ENCODE results near the gene FNIP2. TPM values are rescaled to one million over a fixed set of nuclear protein-coding genes. Genes with fewer than 3 reads are reported as not detected.

Gene FNIP2
- total and polyA plus RNA-seq, 4 donors = 8.8 to 88.7 (median 23.5) TPM

GRCh38 chr4:158824425-158825274 lies 55.8 kb downstream of the FNIP2 start:
- DNase-seq (ENCODE audit: low spot score) = no peak
- H3K36me3 ChIP-seq (ENCODE audit: control insufficient read depth in 4 of 4, insufficient read depth in 3 of 4, low read depth in 1 of 4, low read length in 3 of 4) = peaks cover 0 to 4% (median 2%) of the 10 kb centered on the region in 4 donors
- H3K27me3 ChIP-seq (ENCODE audit: control insufficient read depth in 4 of 4, insufficient read depth in 4 of 4, low read length in 3 of 4) = no peaks in the 10 kb centered on the region
- peak overlapping the region; percentile 65 for H3K27ac ChIP-seq (ENCODE audit: low read depth in 1 of 2, low read length in 2 of 2)
- WGBS = 40% methylated on average over 7 of the region's 7 CpGs
- H3K4me3 ChIP-seq (ENCODE audit: low read depth in 1 of 3, low read length in 3 of 3) = no peak overlapping the region
- H3K9me3 ChIP-seq (ENCODE audit: control insufficient read depth in 4 of 4, low read length in 3 of 4) = no peaks in the 10 kb centered on the region
- peak overlapping the region in 1 of 2 donors; percentile 3 for H3K9ac ChIP-seq (ENCODE audit: low read depth in 1 of 2, low read length in 2 of 2)
- TF ChIP-seq NR2F2 (IDR thresholded peaks at IDR 0.05) (no peak), ATF3 (IDR thresholded peaks at IDR 0.05) (no peak), GABPA (IDR thresholded peaks at IDR 0.05 in 1 of 2, conservative IDR thresholded peaks at IDR 0.05 in 1 of 2) (no peak), RAD21 (IDR thresholded peaks at IDR 0.05) (no peak), FOXA2 (IDR thresholded peaks at IDR 0.05) (no peak), ZBTB33 (IDR thresholded peaks at IDR 0.05) (no peak), RXRA (IDR thresholded peaks at IDR 0.05) (peak in 1 of 2 donors; percentile 31), HNF4A (conservative IDR thresholded peaks at IDR 0.05) (peak in 1 of 2 donors; percentile 26), SP1 (IDR thresholded peaks at IDR 0.05) (no peak), CTCF (IDR thresholded peaks at IDR 0.05; ENCODE audit: low read depth, low read length, missing input control) (no peak), FOXA1 (IDR thresholded peaks at IDR 0.05) (no peak), HNF4G (IDR thresholded peaks at IDR 0.05) (no peak), EGR1 (IDR thresholded peaks at IDR 0.05; ENCODE audit: low read depth in 2 of 2) (no peak)
- peaks cover 22 to 71% (median 41%) of the 10 kb centered on the region in 4 donors for H3K4me1 ChIP-seq (ENCODE audit: control insufficient read depth in 4 of 4, insufficient read depth in 4 of 4, low read length in 3 of 4)

- no peak for TF ChIP-seq REST (IDR thresholded peaks at IDR 0.05)
- TF ChIP-seq NR2F2 (IDR thresholded peaks at IDR 0.05) = no peak
- TF ChIP-seq CTCF (IDR thresholded peaks at IDR 0.05; ENCODE audit: low read depth, low read length, missing input control) = no peak
- TF ChIP-seq HNF4A (conservative IDR thresholded peaks at IDR 0.05) = peak in 1 of 2 donors; percentile 20
- TF ChIP-seq HNF4G (IDR thresholded peaks at IDR 0.05) = no peak
- no peak for TF ChIP-seq JUND (IDR thresholded peaks at IDR 0.05)
- TF ChIP-seq TAF1 (conservative IDR thresholded peaks at IDR 0.05) = no peak
- TF ChIP-seq ZBTB33 (IDR thresholded peaks at IDR 0.05) = no peak
- no peak overlapping the region for H3K4me3 ChIP-seq (ENCODE audit: low read depth in 1 of 3, low read length in 3 of 3)
Measured at GRCh38 chr4:158825433-158826036, 56.7 kb downstream of the FNIP2 start.

More at GRCh38 chr4:158825433-158826036, 56.7 kb downstream of the FNIP2 start:
- 66% methylated on average over 4 of the region's 4 CpGs for WGBS
- H3K36me3 ChIP-seq (ENCODE audit: control insufficient read depth in 4 of 4, insufficient read depth in 3 of 4, low read depth in 1 of 4, low read length in 3 of 4) = peaks cover 0 to 4% (median 3%) of the 10 kb centered on the region in 4 donors
- peak overlapping the region in 1 of 2 donors; percentile 2 for H3K9ac ChIP-seq (ENCODE audit: low read depth in 1 of 2, low read length in 2 of 2)
- no peaks in the 10 kb centered on the region for H3K27me3 ChIP-seq (ENCODE audit: control insufficient read depth in 4 of 4, insufficient read depth in 4 of 4, low read length in 3 of 4)
- no peaks in the 10 kb centered on the region for H3K9me3 ChIP-seq (ENCODE audit: control insufficient read depth in 4 of 4, low read length in 3 of 4)
- H3K4me1 ChIP-seq (ENCODE audit: control insufficient read depth in 4 of 4, insufficient read depth in 4 of 4, low read length in 3 of 4) = peaks cover 20 to 62% (median 37%) of the 10 kb centered on the region in 4 donors
- H3K27ac ChIP-seq (ENCODE audit: low read depth in 1 of 2, low read length in 2 of 2) = peak overlapping the region; percentile 65
- no peak for DNase-seq (ENCODE audit: low spot score)

Data from liver (tissue), 9 donors.